ENCODE measurements around the gene EPHA10. TPM values are rescaled to one million over a fixed set of nuclear protein-coding genes. Genes with fewer than 3 reads are reported as not detected.

The EPHA10 gene
- total and polyA plus RNA-seq, 3 experiments from 2014 or later: 0.04 TPM; not detected in 2

- H3K4me3 ChIP-seq (ENCODE audit: low read length): peak within 1 kb of the TSS; percentile 59
- peak within 1 kb of the TSS; percentile 87 for H3K27ac ChIP-seq (ENCODE audit: low read depth, low read length)
- Mint-ChIP-seq H3K4me3 (peak within 1 kb of the TSS; percentile 94 to 99 (median 94)), H3K27ac (peak within 1 kb of the TSS; percentile 95 to 100 (median 97)), H3K9me3 (no peaks in the 10 kb centered on the region), H3K4me1 (peaks cover 27 to 61% (median 40%) of the 10 kb centered on the region in 3 donors), H3K27me3 (no peaks in the 10 kb centered on the region), H3K36me3 (peaks cover 5 to 46% (median 9%) of the 10 kb centered on the region in 3 donors)
- CTCF ChIA-PET: interaction anchor here (0.6 to 2.3 kb wide), 7 partner anchors 12 to 1379 kb away, joined by 3 to 17 read pairs (median 3); partner anchors contain the start of genes MTF1 and SF3A3
- peak; percentile 86 to 93 (median 87) for DNase-seq
- H3K27me3 ChIP-seq (ENCODE audit: insufficient read depth, low read length, poor library complexity, severe bottlenecking): no peaks in the 10 kb centered on the region
- no peaks in the 10 kb centered on the region for H3K9me3 ChIP-seq (ENCODE audit: low read length)
- POLR2A ChIA-PET: interaction anchor here (0.5 to 2.1 kb wide), 8 partner anchors 9 to 329 kb away, joined by 3 to 11 read pairs (median 3); partner anchors contain the start of genes MTF1, SF3A3 and UTP11
- peaks cover 28% of the 10 kb centered on the region for H3K4me1 ChIP-seq (ENCODE audit: insufficient read depth, low read length)
- peaks cover 38% of the 10 kb centered on the region for H3K36me3 ChIP-seq (ENCODE audit: insufficient read depth, low read length)
Measured at GRCh38 chr1:37807555-37808368, 42.8 kb upstream of the EPHA10 start, which contains the start of the genes C1orf122 and YRDC. Gene C1orf122, plus strand, starts transcription at chr1:37807790. Its CDS starts 615 bp downstream, at chr1:37808405. Gene YRDC, minus strand, starts transcription at chr1:37808208. Its CDS starts 28 bp downstream, at chr1:37808180.

- Histone ChIP-seq H3K27ac (ENCODE audit: low read depth, low read length) (peak overlapping the region; percentile 87), H3K4me3 (ENCODE audit: low read length) (peak overlapping the region; percentile 59), H3K9me3 (ENCODE audit: low read length) (no peaks in the 10 kb centered on the region), H3K27me3 (ENCODE audit: insufficient read depth, low read length, poor library complexity, severe bottlenecking) (no peaks in the 10 kb centered on the region), H3K36me3 (ENCODE audit: insufficient read depth, low read length) (peaks cover 38% of the 10 kb centered on the region), H3K4me1 (ENCODE audit: insufficient read depth, low read length) (peaks cover 28% of the 10 kb centered on the region)
- ChIA-PET CTCF (interaction anchor here (1.7 to 2.3 kb wide), 2 partner anchors 52 to 183 kb away, joined by 3 to 17 read pairs; partner anchors contain the start of genes MTF1 and SF3A3), POLR2A (interaction anchor here (1.0 to 2.1 kb wide), 4 partner anchors 52 to 322 kb away, joined by 3 to 11 read pairs (median 4); partner anchors contain the start of genes MTF1 and UTP11)
- Mint-ChIP-seq H3K36me3 (peaks cover 5 to 52% (median 12%) of the 10 kb centered on the region in 3 donors), H3K27ac (peak overlapping the region; percentile 80 to 99 (median 90)), H3K4me1 (peaks cover 27 to 61% (median 40%) of the 10 kb centered on the region in 3 donors), H3K4me3 (peak overlapping the region; percentile 81 to 99 (median 86)), H3K9me3 (no peaks in the 10 kb centered on the region), H3K27me3 (no peaks in the 10 kb centered on the region)
- no peak for DNase-seq
Measured at GRCh38 chr1:37807220-37807554, 42.3 kb upstream of the EPHA10 start.

- Histone ChIP-seq H3K36me3 (ENCODE audit: insufficient read depth, low read length) (peaks cover 38% of the 10 kb centered on the region), H3K9me3 (ENCODE audit: low read length) (no peaks in the 10 kb centered on the region), H3K27me3 (ENCODE audit: insufficient read depth, low read length, poor library complexity, severe bottlenecking) (no peaks in the 10 kb centered on the region), H3K4me1 (ENCODE audit: insufficient read depth, low read length) (peaks cover 20% of the 10 kb centered on the region), H3K27ac (ENCODE audit: low read depth, low read length) (no peak overlapping the region), H3K4me3 (ENCODE audit: low read length) (no peak overlapping the region)
- CTCF ChIA-PET: no interaction called here
- Mint-ChIP-seq H3K9me3 (no peaks in the 10 kb centered on the region), H3K27ac (peak overlapping the region in 2 of 8 donors; percentile 37 to 68), H3K36me3 (peaks cover 5 to 79% (median 24%) of the 10 kb centered on the region in 3 donors), H3K27me3 (no peaks in the 10 kb centered on the region), H3K4me1 (peaks cover 14 to 33% (median 22%) of the 10 kb centered on the region in 3 donors), H3K4me3 (peak overlapping the region in 1 of 7 donors; percentile 45)
- DNase-seq: no peak
- POLR2A ChIA-PET: no interaction called here
Measured at GRCh38 chr1:37802439-37802838, 37.5 kb upstream of the EPHA10 start.

- ChIA-PET CTCF (no interaction called here), POLR2A (no interaction called here)
- peaks cover 12 to 21% (median 12%) of the 10 kb centered on the region in 3 donors for H3K4me1 Mint-ChIP-seq
- peak overlapping the region in 1 of 7 donors; percentile 1 for H3K4me3 Mint-ChIP-seq
- Histone ChIP-seq H3K4me1 (ENCODE audit: insufficient read depth, low read length) (peaks cover 12% of the 10 kb centered on the region), H3K4me3 (ENCODE audit: low read length) (no peak overlapping the region), H3K27ac (ENCODE audit: low read depth, low read length) (no peak overlapping the region), H3K27me3 (ENCODE audit: insufficient read depth, low read length, poor library complexity, severe bottlenecking) (no peaks in the 10 kb centered on the region), H3K36me3 (ENCODE audit: insufficient read depth, low read length) (no peaks in the 10 kb centered on the region), H3K9me3 (ENCODE audit: low read length) (no peaks in the 10 kb centered on the region)
- H3K27me3 Mint-ChIP-seq: peaks cover 2 to 8% of the 10 kb centered on the region in 2 donors
- H3K27ac Mint-ChIP-seq: peak overlapping the region in 1 of 8 donors; percentile 58
- peaks cover 0 to 40% (median 16%) of the 10 kb centered on the region in 3 donors for H3K36me3 Mint-ChIP-seq
- no peak for DNase-seq
- no peaks in the 10 kb centered on the region for H3K9me3 Mint-ChIP-seq
Measured at GRCh38 chr1:37797750-37798345, 32.9 kb upstream of the EPHA10 start.

GRCh38 chr1:37795340-37796125, 30.6 kb upstream of the EPHA10 start:
- Mint-ChIP-seq H3K27ac (peak overlapping the region in 1 of 8 donors; percentile 92), H3K27me3 (peaks cover 22 to 25% of the 10 kb centered on the region in 2 donors), H3K9me3 (no peaks in the 10 kb centered on the region), H3K36me3 (peaks cover 0 to 22% (median 11%) of the 10 kb centered on the region in 3 donors), H3K4me1 (peaks cover 12 to 27% (median 12%) of the 10 kb centered on the region in 3 donors), H3K4me3 (peak overlapping the region; percentile 72 to 90 (median 75))
- no peak overlapping the region for H3K27ac ChIP-seq (ENCODE audit: low read depth, low read length)
- H3K4me1 ChIP-seq (ENCODE audit: insufficient read depth, low read length): peaks cover 12% of the 10 kb centered on the region
- no peaks in the 10 kb centered on the region for H3K9me3 ChIP-seq (ENCODE audit: low read length)
- no peaks in the 10 kb centered on the region for H3K36me3 ChIP-seq (ENCODE audit: insufficient read depth, low read length)
- ChIA-PET POLR2A (no interaction called here), CTCF (no interaction called here)
- H3K27me3 ChIP-seq (ENCODE audit: insufficient read depth, low read length, poor library complexity, severe bottlenecking): no peaks in the 10 kb centered on the region
- peak in 4 of 5 donors; percentile 5 to 37 (median 24) for DNase-seq
- H3K4me3 ChIP-seq (ENCODE audit: low read length): no peak overlapping the region

- Histone ChIP-seq H3K4me3 (ENCODE audit: low read length) (no peak overlapping the region), H3K36me3 (ENCODE audit: insufficient read depth, low read length) (no peaks in the 10 kb centered on the region), H3K4me1 (ENCODE audit: insufficient read depth, low read length) (peaks cover 12% of the 10 kb centered on the region), H3K27me3 (ENCODE audit: insufficient read depth, low read length, poor library complexity, severe bottlenecking) (no peaks in the 10 kb centered on the region), H3K9me3 (ENCODE audit: low read length) (no peaks in the 10 kb centered on the region), H3K27ac (ENCODE audit: low read depth, low read length) (no peak overlapping the region)
- peaks cover 25 to 28% of the 10 kb centered on the region in 2 donors for H3K27me3 Mint-ChIP-seq
- ChIA-PET CTCF (no interaction called here), POLR2A (no interaction called here)
- peaks cover 0 to 13% (median 7%) of the 10 kb centered on the region in 3 donors for H3K36me3 Mint-ChIP-seq
- peak overlapping the region in 1 of 8 donors; percentile 93 for H3K27ac Mint-ChIP-seq
- peak overlapping the region; percentile 72 to 90 (median 75) for H3K4me3 Mint-ChIP-seq
- H3K4me1 Mint-ChIP-seq: peaks cover 12 to 27% (median 12%) of the 10 kb centered on the region in 3 donors
- H3K9me3 Mint-ChIP-seq: no peaks in the 10 kb centered on the region
- DNase-seq: no peak
Measured at GRCh38 chr1:37794372-37795339, 29.7 kb upstream of the EPHA10 start.
